Liver (tissue), 3 donors: ENCODE data around the gene ST6GALNAC3.

Source experiments
- CTCF ChIP-seq: fragments of 150-350 bp; IDR thresholded peaks from 2 replicates; pipeline ENCODE4 v1.5.1; 2017; ENCODE audit warnings: improper control_type of control experiment, low read depth, low read length; ENCODE audit not compliant: missing input control
- EGR1 ChIP-seq, 2 donors: IDR thresholded peaks; 2 replicates each; pipeline ENCODE4 v1.6.1; 2016 to 2018; ENCODE audit warnings: antibody characterized with exemption in 2 of 2, low read depth in 2 of 2
- FOXA1 ChIP-seq: IDR thresholded peaks from 2 replicates; pipeline ENCODE4 v1.6.1; 2016; ENCODE audit warnings: antibody characterized with exemption
- GABPA ChIP-seq, 2 donors: IDR thresholded peaks in 1 of 2; conservative IDR thresholded peaks in 1 of 2; 2 replicates each; pipeline ENCODE4 v1.6.1; 2016; ENCODE audit warnings: antibody characterized with exemption in 2 of 2, mild to moderate bottlenecking in 1 of 2, moderate library complexity in 1 of 2
- JUND ChIP-seq, 2 donors: IDR thresholded peaks; 2 replicates each; pipeline ENCODE4 v1.6.1; 2016; ENCODE audit warnings: antibody characterized with exemption in 2 of 2
- RAD21 ChIP-seq, 2 donors: IDR thresholded peaks; 2 replicates each; pipeline ENCODE4 v1.6.1; 2016; ENCODE audit warnings: antibody characterized with exemption in 2 of 2, mild to moderate bottlenecking in 2 of 2
- REST ChIP-seq: IDR thresholded peaks from 2 replicates; pipeline ENCODE4 v1.6.1; 2016; ENCODE audit warnings: antibody characterized with exemption, mild to moderate bottlenecking
- RXRA ChIP-seq, 2 donors: IDR thresholded peaks; 2 replicates each; pipeline ENCODE4 v1.6.1; 2017 to 2018; ENCODE audit warnings: antibody characterized with exemption in 2 of 2, mild to moderate bottlenecking in 1 of 2
- SP1 ChIP-seq: IDR thresholded peaks from 2 replicates; pipeline ENCODE4 v1.6.1; 2018; ENCODE audit warnings: antibody characterized with exemption, mild to moderate bottlenecking
- TF ChIP-seq, protein P1 (sequence below): IDR thresholded peaks from 2 replicates; pipeline ENCODE4 v1.6.1; 2016; ENCODE audit warnings: antibody characterized with exemption
- TF ChIP-seq, protein P2 (sequence below): IDR thresholded peaks from 2 replicates; pipeline ENCODE4 v1.6.1; 2016; ENCODE audit warnings: antibody characterized with exemption
- donor health status: healthy.
- donor health status: healthy.

DNA sequence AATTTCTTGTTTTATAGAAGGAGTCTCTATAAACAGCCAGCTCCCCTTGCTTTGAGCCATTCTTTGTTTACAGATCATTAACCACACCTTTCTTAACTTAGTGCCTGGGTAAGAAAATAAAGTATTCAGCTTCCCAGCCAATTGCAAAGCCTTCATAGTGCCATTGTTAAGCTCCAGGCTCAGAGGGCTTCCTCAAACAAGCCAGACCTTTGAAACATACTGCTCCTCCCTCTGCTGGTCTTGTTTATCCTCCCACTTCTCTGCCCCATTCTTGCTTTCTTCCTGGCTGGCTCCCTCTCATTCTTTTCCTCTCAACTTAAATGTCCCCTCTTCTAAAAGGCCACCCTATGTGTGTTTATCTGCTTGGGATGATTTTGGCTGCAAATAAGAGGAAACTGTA lies 473.4 kb downstream of the ST6GALNAC3 start:
- TF ChIP-seq CTCF (no peak), EGR1 (IDR thresholded peaks at IDR 0.05; ENCODE audit: low read depth in 2 of 2) (no peak), REST (no peak), RXRA (IDR thresholded peaks at IDR 0.05) (no peak), RAD21 (IDR thresholded peaks at IDR 0.05) (no peak), GABPA (IDR thresholded peaks at IDR 0.05 in 1 of 2, conservative IDR thresholded peaks at IDR 0.05 in 1 of 2) (no peak), JUND (IDR thresholded peaks at IDR 0.05) (no peak), SP1 (no peak), FOXA1 (no peak)
- TF ChIP-seq, protein P1, sequence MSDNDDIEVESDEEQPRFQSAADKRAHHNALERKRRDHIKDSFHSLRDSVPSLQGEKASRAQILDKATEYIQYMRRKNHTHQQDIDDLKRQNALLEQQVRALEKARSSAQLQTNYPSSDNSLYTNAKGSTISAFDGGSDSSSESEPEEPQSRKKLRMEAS: no peak
- TF ChIP-seq, protein P2, sequence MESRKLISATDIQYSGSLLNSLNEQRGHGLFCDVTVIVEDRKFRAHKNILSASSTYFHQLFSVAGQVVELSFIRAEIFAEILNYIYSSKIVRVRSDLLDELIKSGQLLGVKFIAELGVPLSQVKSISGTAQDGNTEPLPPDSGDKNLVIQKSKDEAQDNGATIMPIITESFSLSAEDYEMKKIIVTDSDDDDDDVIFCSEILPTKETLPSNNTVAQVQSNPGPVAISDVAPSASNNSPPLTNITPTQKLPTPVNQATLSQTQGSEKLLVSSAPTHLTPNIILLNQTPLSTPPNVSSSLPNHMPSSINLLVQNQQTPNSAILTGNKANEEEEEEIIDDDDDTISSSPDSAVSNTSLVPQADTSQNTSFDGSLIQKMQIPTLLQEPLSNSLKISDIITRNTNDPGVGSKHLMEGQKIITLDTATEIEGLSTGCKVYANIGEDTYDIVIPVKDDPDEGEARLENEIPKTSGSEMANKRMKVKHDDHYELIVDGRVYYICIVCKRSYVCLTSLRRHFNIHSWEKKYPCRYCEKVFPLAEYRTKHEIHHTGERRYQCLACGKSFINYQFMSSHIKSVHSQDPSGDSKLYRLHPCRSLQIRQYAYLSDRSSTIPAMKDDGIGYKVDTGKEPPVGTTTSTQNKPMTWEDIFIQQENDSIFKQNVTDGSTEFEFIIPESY: no peak
